Heart left ventricle (tissue), 13 donors: ENCODE results near the gene RBM33.

Experiments used
- POLR2A ChIP-seq, 2 donors: fragments of 450-650 bp; IDR thresholded peaks; one replicate each; pipeline ENCODE4 v1.6.1; 2017; ENCODE audit warnings: antibody characterized with exemption in 2 of 2, mild to moderate bottlenecking in 2 of 2, moderate library complexity in 2 of 2
- TF ChIP-seq, protein P1 (sequence below), 12 donors: fragments of 200-600 bp; sonication (generic) in 4 of 12; IDR thresholded peaks; one replicate each; pipeline versions ENCODE4 v1.5.0 to v1.8.0; 2018 to 2022; ENCODE audit warnings: antibody characterized with exemption in 12 of 12, mild to moderate bottlenecking in 5 of 12
- donor health status: ischemic (EF 13 %, LVEDD 7.1; RV severe dilation, severe dysfunction).
- donor health status: DM: no; HTN: yes; CAD: no.
- donor health status: DM: no; HTN: no; CAD: no.
- donor health status: ischemic (EF 25% LVEDD 6.9; RV normal size, moderate dysfunction).
- donor health status: ischemic (EF 25% LVEDD 5.7; RV mildly dilated, moderate dysfunction).
- donor health status: ischemic (EF 35%, LVEDD 5.7; RV mildly dilated, moderate dysfunction).
- donor health status: nonischemic (EF 11% LVEDD 7.7; RV severe dilation, severe dysfunction).
- donor health status: DM: yes; HTN: yes; CAD: no.
- donor health status: PGD.
- donor health status: ischemic (EF 29% LVEDD 5.4; RV normal size, mild dysfunction).
- donor health status: nonischemic (EF 23%, LVEDD 6.1; RV moderate dilation, normal function).

DNA sequence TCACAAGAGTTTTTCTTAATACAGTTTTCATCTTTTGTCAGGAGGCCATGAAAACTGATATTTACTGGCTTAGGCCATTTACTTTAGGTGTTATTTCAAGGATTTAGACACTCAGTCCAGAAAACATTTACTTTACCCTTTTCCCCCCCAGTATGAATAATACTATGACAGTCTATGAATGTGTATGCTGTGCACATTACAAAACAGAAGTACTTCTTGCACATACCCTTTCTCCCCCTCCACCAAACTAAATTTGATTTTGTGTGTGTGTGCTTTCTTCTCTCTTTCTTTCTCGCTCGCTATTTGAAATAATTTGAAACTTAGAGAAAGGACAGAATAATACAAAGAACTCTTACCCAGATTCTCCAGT is 41.3 kb downstream of the RBM33 start:
- TF ChIP-seq, protein P1, sequence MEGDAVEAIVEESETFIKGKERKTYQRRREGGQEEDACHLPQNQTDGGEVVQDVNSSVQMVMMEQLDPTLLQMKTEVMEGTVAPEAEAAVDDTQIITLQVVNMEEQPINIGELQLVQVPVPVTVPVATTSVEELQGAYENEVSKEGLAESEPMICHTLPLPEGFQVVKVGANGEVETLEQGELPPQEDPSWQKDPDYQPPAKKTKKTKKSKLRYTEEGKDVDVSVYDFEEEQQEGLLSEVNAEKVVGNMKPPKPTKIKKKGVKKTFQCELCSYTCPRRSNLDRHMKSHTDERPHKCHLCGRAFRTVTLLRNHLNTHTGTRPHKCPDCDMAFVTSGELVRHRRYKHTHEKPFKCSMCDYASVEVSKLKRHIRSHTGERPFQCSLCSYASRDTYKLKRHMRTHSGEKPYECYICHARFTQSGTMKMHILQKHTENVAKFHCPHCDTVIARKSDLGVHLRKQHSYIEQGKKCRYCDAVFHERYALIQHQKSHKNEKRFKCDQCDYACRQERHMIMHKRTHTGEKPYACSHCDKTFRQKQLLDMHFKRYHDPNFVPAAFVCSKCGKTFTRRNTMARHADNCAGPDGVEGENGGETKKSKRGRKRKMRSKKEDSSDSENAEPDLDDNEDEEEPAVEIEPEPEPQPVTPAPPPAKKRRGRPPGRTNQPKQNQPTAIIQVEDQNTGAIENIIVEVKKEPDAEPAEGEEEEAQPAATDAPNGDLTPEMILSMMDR (IDR thresholded peaks at IDR 0.05): no peak
- TF ChIP-seq POLR2A (IDR thresholded peaks at IDR 0.05): no peak
